ENCODE data around the gene EVC2. TPM values are rescaled to one million over a fixed set of nuclear protein-coding genes. Genes with fewer than 3 reads are reported as not detected.

EVC2 gene
- total RNA-seq, 1 donor = 9.9 TPM

GRCh38 chr4:5712931-5713330 is 4.6 kb upstream of the EVC2 start:
- DNase-seq (ENCODE audit: low read depth) = no peak
- no peak for TF ChIP-seq CTCF (IDR thresholded peaks at IDR 0.05; ENCODE audit: insufficient read depth, low read depth, low read length)
- peak overlapping the region; percentile 70 for H3K4me3 ChIP-seq (ENCODE audit: low read depth, low read length)

GRCh38 chr4:5712517-5712916 is 4.2 kb upstream of the EVC2 start:
- peak; percentile 64 for DNase-seq (ENCODE audit: low read depth)
- TF ChIP-seq CTCF (IDR thresholded peaks at IDR 0.05; ENCODE audit: insufficient read depth, low read depth, low read length) = no peak
- H3K4me3 ChIP-seq (ENCODE audit: low read depth, low read length) = peak overlapping the region; percentile 70

- no peak for TF ChIP-seq CTCF (IDR thresholded peaks at IDR 0.05; ENCODE audit: insufficient read depth, low read depth, low read length)
- H3K4me3 ChIP-seq (ENCODE audit: low read depth, low read length) = peak overlapping the region; percentile 70
- DNase-seq (ENCODE audit: low read depth) = peak; percentile 56
These were observed 3.3 kb upstream of the EVC2 start for GRCh38 chr4:5711479-5712184.

GRCh38 chr4:5710961-5711478 is 2.7 kb upstream of the EVC2 start, which contains the start of gene EVC:
TSS of gene EVC (plus strand) at chr4:5711201. CDS start at chr4:5711381, 180 bp downstream.
- H3K4me3 ChIP-seq (ENCODE audit: low read depth, low read length) = peak within 1 kb of the TSS; percentile 70
- DNase-seq (ENCODE audit: low read depth) = peak; percentile 76
- no peak for TF ChIP-seq CTCF (IDR thresholded peaks at IDR 0.05; ENCODE audit: insufficient read depth, low read depth, low read length)

- peak; percentile 52 for TF ChIP-seq CTCF (IDR thresholded peaks at IDR 0.05; ENCODE audit: insufficient read depth, low read depth, low read length)
- peak overlapping the region; percentile 70 for H3K4me3 ChIP-seq (ENCODE audit: low read depth, low read length)
- peak; percentile 18 for DNase-seq (ENCODE audit: low read depth)
These were observed 2.0 kb upstream of the EVC2 start for GRCh38 chr4:5710065-5710960.

- TF ChIP-seq CTCF (IDR thresholded peaks at IDR 0.05; ENCODE audit: insufficient read depth, low read depth, low read length) = no peak
- H3K4me3 ChIP-seq (ENCODE audit: low read depth, low read length) = no peak overlapping the region
- no peak for DNase-seq (ENCODE audit: low read depth)
These were observed 832 bp upstream of the EVC2 start for GRCh38 chr4:5709207-5709575.

Measured in fibroblast of villous mesenchyme (primary cell).